Measurements from ENCODE around the gene NEURL1. TPM values are rescaled to one million over a fixed set of nuclear protein-coding genes. Genes with fewer than 3 reads are reported as not detected.

The NEURL1 gene
- total RNA-seq, 1 donor, result not detected

DNA sequence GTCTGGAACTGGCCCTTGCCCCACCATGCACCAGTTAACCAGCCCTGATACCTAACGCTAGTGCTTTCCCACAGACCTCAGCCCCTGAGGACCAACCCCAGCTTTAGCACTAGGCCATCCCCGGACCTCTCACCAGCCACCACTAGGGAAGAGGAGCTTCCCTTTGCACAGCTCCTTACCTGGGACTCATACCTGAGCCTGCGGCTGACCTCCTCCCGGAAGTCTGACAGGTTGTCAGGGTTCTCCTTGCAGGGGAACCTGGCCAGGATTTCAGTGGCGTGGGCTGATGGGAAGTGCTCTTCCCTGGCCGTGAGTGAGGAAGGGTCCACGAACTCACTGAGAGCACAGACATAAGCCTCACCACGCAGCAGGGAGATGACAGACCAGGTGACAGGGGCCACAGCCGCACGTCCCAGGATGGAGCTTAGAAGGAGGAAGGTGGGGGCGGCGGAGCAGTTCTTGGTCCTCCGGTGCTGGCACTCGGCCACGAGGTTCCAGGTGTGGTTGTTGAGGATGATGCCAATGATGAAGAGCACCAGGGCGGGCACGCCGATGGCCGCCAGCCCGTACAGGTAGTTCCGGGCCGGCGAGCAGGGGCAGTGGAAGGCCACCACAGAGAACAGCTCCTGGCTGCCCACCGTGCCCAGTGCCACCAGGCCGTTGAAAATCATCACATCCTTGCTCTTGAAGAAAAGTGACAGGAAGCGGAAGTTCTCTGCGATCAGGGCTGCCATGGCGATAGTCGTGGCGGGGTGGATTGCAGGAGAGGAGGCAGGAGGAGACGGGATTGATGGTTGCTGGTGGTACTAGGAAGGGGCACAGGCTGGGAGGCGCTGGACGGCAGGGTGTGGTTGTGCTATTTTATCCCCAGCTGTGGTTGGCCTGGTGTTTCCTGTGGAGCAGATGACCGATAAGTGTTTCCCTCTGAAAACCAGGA, 44.0 kb upstream of the NEURL1 start:
- TF ChIP-seq, protein P1, sequence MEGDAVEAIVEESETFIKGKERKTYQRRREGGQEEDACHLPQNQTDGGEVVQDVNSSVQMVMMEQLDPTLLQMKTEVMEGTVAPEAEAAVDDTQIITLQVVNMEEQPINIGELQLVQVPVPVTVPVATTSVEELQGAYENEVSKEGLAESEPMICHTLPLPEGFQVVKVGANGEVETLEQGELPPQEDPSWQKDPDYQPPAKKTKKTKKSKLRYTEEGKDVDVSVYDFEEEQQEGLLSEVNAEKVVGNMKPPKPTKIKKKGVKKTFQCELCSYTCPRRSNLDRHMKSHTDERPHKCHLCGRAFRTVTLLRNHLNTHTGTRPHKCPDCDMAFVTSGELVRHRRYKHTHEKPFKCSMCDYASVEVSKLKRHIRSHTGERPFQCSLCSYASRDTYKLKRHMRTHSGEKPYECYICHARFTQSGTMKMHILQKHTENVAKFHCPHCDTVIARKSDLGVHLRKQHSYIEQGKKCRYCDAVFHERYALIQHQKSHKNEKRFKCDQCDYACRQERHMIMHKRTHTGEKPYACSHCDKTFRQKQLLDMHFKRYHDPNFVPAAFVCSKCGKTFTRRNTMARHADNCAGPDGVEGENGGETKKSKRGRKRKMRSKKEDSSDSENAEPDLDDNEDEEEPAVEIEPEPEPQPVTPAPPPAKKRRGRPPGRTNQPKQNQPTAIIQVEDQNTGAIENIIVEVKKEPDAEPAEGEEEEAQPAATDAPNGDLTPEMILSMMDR (IDR thresholded peaks at IDR 0.05; ENCODE audit: extremely low read depth, low read depth, low read length), result no peak
- H4K20me1 ChIP-seq (ENCODE audit: insufficient read depth, low read length), result peaks cover 32% of the 10 kb centered on the region
- H3K27me3 ChIP-seq (ENCODE audit: insufficient read depth, low read length), result no peaks in the 10 kb centered on the region
- peaks cover 55% of the 10 kb centered on the region for H3K4me1 ChIP-seq (ENCODE audit: insufficient read depth, low read length)
- peaks cover 48% of the 10 kb centered on the region for H3K79me2 ChIP-seq (ENCODE audit: insufficient read depth, low read length)
- H3K9me3 ChIP-seq (ENCODE audit: low read depth, low read length), result no peaks in the 10 kb centered on the region
- peak overlapping the region; percentile 8 for H3K4me3 ChIP-seq (ENCODE audit: insufficient read depth, low read length)
- peak overlapping the region; percentile 82 for H3K27ac ChIP-seq (ENCODE audit: low read depth, low read length)
- no peak for DNase-seq (ENCODE audit: insufficient read length, low spot score, missing footprints)
- H2AFZ ChIP-seq (ENCODE audit: low read length), result no peak overlapping the region
- peaks cover 43% of the 10 kb centered on the region for H3K36me3 ChIP-seq (ENCODE audit: insufficient read depth, low read length)
- peak overlapping the region; percentile 10 for H3K4me2 ChIP-seq (ENCODE audit: insufficient read depth, low read length)

DNA sequence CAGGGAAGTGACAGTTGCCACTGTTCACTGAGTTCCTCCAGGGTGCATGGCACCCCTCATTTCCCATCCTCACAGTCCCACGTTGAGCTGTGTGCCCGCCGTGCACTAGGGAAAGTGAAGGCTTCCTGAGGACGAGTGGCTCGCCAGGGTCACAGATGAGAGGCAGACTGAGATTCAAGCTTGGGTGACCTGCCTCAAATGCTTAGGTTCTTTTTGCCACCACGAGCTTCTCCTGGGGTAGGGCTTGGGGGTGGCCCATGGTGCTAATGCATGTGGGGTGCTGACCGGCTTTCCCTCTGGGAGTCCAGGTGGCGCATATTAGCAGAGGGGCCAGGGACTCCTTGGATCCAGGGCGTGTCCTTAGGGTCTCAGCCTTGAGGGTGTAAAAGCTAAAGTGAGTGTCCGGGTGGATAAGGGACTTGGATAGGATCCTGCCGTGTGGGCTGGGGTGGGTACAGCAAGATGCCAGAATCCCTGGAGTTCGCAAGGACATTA, 43.3 kb upstream of the NEURL1 start:
- TF ChIP-seq, protein P1 (IDR thresholded peaks at IDR 0.05; ENCODE audit: extremely low read depth, low read depth, low read length), result no peak
- Histone ChIP-seq H4K20me1 (ENCODE audit: insufficient read depth, low read length) (peaks cover 26% of the 10 kb centered on the region), H3K9me3 (ENCODE audit: low read depth, low read length) (no peaks in the 10 kb centered on the region), H3K4me2 (ENCODE audit: insufficient read depth, low read length) (peak overlapping the region; percentile 95), H2AFZ (ENCODE audit: low read length) (no peak overlapping the region), H3K79me2 (ENCODE audit: insufficient read depth, low read length) (peaks cover 46% of the 10 kb centered on the region), H3K4me1 (ENCODE audit: insufficient read depth, low read length) (peaks cover 55% of the 10 kb centered on the region), H3K27ac (ENCODE audit: low read depth, low read length) (peak overlapping the region; percentile 82), H3K36me3 (ENCODE audit: insufficient read depth, low read length) (peaks cover 35% of the 10 kb centered on the region), H3K4me3 (ENCODE audit: insufficient read depth, low read length) (peak overlapping the region; percentile 89), H3K27me3 (ENCODE audit: insufficient read depth, low read length) (no peaks in the 10 kb centered on the region)
- DNase-seq (ENCODE audit: insufficient read length, low spot score, missing footprints), result peak; percentile 78

DNA sequence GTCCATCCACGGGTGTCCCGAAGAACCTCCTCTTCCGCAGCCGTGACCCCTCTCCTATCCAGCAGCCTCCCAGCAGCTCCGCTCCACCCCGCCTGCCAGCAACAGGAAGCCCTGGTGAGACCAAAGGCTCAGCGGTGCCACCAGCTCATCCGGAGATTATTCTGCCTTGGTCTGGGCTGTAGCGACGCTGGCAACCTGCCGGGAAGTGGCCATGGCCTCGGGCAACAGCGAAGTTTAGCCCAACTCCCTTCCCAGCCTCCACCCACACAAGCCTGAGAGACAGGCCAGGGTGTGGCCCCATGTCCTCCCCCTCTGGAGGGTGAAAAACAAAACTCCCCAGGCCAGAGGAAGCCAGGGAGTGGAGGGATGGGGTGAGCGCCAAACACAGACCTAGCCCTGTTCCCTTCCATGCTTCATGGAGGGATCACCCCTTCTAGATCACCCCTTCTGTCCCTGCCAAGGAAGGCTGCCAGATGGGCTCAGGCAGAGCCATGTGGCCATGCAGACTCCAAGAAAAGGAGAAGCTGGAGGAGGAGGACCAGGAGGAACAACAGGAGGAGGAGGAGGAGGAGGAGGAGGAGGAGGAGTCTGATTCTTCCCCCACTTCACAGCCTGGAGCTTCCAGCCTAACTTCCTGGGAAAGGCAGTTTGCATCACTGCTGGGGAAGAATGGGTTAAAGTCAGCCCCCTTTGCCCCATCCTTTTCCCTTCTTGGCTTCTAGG, 42.3 kb upstream of the NEURL1 start:
- H3K36me3 ChIP-seq (ENCODE audit: insufficient read depth, low read length), result peaks cover 28% of the 10 kb centered on the region
- H3K27ac ChIP-seq (ENCODE audit: low read depth, low read length), result peak overlapping the region; percentile 82
- TF ChIP-seq, protein P1 (IDR thresholded peaks at IDR 0.05; ENCODE audit: extremely low read depth, low read depth, low read length), result no peak
- peaks cover 45% of the 10 kb centered on the region for H3K4me1 ChIP-seq (ENCODE audit: insufficient read depth, low read length)
- H3K27me3 ChIP-seq (ENCODE audit: insufficient read depth, low read length), result no peaks in the 10 kb centered on the region
- peak; percentile 95 for DNase-seq (ENCODE audit: insufficient read length, low spot score, missing footprints)
- H2AFZ ChIP-seq (ENCODE audit: low read length), result peak overlapping the region; percentile 82
- H4K20me1 ChIP-seq (ENCODE audit: insufficient read depth, low read length), result peaks cover 17% of the 10 kb centered on the region
- peaks cover 40% of the 10 kb centered on the region for H3K79me2 ChIP-seq (ENCODE audit: insufficient read depth, low read length)
- H3K9me3 ChIP-seq (ENCODE audit: low read depth, low read length), result no peaks in the 10 kb centered on the region
- H3K4me2 ChIP-seq (ENCODE audit: insufficient read depth, low read length), result peak overlapping the region; percentile 95
- peak overlapping the region; percentile 89 for H3K4me3 ChIP-seq (ENCODE audit: insufficient read depth, low read length)

Data from osteoblast (primary cell).